Measurements from ENCODE around the gene DKK3.
"Not testable (repeated sequence)": the region's sequence is repeated elsewhere in the genome, so short reads cannot be mapped to it uniquely, and the experiment has no call there.

DKK3 gene

DNA sequence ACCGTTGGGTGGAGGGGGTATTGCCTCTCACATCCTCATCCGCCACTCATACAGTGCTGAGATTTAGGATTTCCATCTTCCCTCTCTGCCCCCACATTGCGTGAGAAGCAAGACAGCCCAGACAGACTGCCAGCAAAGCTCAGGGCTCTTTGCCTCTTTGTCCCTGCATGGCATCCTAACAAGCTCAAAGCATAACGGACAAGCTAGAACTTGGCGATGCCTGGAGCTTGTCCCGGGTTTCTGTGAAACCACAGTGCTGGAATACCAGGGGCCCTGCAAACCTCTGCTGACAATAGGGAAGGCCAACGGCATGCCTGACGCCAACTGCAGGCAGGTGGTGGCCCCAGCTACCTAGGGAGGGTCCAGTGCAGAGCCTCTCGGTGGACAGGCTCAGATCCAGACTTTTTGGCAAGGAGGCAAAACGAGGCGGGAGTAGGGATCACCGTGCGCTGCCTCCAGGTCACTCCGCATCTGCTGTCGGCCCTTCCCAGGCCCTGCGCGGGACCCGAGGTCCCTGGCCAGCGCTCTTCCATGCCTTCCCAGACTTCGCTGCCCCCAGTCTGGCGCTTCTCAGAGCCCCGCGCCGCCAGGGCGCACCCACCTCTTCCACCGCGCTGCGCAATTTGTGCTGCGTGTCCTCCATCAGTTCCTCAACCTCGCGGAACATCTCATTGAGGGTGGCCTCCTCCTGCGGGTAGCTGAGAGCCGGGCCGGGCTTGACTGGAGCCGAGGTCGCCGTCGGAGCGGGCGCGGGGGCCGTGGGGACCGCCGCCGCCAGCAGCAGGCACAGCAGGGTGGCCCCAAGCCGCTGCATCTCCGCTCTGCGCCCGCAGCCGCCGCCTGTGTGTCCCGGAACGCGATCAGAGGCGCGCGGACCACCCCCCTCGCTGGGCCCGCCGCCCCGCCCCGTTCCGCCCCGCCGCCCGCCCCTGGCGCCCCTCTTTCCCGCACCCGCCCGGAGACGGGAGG is at the start of gene DKK3:
TSS of gene DKK3 (minus strand) at position 858 of the 969 bp plus-strand sequence. CDS start at position 814, 44 bp downstream.
- DNase-seq: no peak

DNA sequence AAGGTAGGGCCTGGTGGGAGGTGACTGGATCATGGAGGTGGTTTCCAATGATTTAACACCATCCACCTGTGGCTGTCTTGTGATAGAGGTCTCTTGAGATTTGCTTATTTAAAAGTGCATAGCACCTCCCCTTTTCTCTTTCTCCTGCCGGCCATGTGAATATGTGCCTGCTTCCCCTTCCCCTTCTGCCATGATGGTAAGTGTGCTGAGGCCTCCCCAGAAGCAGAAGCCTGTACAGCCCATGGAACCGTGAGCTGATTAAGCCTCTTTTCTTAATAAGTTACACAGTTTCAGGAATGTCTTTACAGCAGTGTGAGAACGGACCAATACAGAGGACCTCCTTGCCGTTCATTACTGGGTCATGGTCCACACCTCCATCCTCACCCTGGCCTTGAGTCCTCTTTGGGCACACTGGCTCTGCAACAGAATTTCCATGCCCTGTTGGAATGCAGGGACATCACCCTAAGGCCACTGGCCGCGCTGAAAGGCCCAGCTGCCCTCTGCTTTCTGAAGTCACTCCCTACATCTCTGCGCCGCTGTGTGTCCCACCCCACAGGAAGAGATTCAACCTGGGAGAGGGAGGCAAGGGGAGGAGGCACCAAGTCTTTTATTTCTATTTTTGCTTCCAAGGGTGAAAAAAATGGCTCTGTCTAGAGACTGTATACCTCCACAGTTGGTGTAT is 49.0 kb upstream of the DKK3 start:
- no peak for DNase-seq

GRCh38 chr11:12056119-12056518 is 47.7 kb upstream of the DKK3 start:
- no peak for DNase-seq

- DNase-seq: no peak
These were observed 45.4 kb upstream of the DKK3 start for GRCh38 chr11:12053606-12054361.

DNA sequence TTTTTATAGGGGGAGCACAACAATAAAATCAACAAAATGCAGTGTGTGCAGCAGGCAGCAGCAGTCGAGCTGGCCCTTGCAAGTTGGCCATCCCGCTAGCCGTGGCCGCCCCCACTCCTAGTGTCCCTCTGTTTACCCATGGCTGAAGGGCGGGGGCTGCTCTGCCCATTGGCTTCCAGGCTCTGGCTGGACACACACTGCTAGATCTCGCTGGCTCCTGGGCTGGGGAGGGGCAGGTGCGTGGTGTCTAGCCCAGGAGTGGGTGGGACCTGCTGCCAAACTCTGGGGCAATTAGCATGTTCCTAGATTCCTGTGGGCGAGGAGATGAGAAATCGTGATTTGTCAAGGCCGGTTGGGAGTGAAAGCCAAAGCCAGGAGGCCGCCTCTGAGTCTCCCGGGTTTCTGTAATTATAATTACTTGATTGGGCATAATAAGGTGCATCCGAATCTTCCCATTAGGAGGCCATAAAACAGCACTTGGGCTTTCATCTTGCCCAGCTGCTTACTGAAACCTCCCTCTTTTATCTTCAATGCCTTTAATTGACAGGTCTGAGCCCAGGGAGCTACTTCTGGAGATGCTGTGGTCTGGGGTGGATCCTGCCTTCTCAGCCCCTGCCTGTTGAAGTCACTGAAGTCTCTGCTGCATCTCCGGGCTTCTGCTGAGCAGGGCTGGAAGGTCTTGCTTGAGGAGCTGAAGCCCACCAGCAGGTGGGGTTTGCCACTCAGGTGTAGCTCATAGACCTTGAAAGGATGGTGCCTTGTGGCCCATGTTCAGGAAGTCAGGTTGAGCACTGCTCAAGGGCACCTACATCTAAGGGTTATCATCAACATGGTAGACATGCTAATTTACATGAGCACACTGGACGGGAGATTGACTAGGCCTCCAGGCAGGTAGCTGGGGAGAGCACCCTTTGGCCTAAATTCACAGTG is 44.5 kb upstream of the DKK3 start:
- DNase-seq: no peak

GRCh38 chr11:12051287-12051662 is 42.8 kb upstream of the DKK3 start:
- no peak for DNase-seq

GRCh38 chr11:12050470-12051286 is 42.3 kb upstream of the DKK3 start:
- no peak for DNase-seq

- no peak for DNase-seq
These were observed 40.7 kb upstream of the DKK3 start for GRCh38 chr11:12048936-12049790.

DNA sequence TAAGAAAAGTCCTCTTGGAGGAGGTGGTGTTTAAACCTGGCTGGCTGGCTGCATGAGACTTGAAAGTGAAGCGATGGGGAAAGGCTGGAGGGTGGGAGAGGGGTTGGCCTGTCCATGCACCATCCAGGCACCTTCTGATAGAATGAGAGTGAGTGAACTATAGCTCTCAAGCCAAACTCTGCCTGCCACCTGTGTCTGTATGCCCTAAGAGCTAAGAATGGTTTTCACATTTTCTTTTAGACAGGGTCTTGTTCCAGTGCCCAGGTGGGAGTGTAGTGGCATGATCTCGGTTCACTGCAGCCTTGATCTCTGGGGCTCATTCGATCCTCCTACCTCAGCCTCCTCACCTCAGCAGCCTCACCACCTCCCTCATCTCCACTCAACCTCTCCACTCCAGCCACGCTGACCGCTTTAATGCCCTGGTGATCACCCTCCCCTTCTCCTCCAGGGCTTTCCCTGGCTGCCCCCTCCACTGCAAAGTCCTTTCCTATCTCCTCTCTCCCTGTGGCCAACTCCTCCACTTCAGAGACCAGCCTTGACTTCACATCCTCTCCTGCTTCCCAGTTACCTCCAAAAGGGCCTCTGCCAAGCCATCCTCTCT is 38.3 kb upstream of the DKK3 start:
- no peak for DNase-seq

- no peak for DNase-seq
These were observed 37.6 kb upstream of the DKK3 start for GRCh38 chr11:12045914-12046635.

GRCh38 chr11:12044799-12045198 is 36.4 kb upstream of the DKK3 start:
- DNase-seq: no peak

DNA sequence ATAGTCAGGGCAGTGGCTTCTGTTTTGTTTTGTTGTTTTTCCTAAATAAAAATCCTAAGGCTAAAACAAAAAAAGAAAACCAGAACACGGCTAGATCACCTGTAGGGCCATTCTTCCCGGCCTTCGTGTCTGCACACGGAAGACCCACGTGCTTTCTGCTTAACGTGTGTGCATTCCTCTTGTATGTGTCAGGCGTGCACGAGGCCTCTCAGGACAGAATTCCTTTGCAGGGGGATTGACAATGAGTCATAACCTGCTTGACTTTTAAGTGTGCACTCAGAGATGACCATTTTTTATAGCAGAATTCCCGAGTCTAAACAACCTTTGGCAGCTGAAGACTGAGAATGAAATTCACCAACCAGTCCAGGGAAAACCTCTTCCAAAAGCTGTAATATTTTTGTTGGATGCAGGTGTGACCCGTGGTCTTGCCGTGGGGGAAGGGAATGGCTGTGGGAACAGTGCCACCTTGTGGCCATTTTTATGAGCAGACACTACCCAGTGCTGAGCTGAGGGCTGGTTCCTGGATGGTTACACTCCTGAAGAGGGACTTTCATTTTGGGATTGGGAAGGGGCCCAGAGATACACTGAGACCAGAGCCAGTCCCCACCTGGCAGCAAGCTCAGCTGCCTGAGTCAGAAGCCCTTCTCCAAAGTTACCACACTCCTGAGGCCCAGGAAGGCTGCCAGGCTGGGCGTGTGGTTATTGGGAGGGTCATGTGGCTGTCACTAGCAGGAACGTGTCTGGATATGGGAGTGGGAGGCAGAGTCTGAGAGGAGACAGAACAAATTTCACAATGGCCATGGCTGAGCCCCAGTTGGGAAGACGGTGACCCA is 35.7 kb upstream of the DKK3 start:
- DNase-seq: peak; percentile 44 to 52

- no peak for DNase-seq
These were observed 34.8 kb upstream of the DKK3 start for GRCh38 chr11:12043221-12043620.

DNA sequence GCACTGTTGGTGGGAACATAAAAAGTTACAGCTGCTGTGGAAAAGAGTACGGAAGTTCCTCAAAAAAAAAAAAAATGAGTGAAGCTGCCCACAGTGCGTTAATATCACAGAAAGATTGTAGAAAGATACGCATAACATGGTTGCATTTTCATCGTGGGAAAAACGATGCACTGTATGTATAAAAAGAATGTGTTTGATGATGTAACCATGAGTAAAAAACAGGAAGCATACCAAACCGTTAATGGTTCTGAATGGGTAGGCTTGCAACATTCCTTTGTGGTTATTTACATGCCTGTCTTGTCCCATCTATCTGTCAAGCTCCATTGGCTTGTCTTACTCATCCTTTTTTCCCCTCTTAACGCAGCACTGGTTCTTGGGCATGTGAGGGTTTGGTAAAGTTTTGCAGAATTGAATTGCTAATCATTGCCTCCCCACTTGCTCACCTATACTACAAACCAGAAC is 33.8 kb upstream of the DKK3 start:
- DNase-seq: no peak

GRCh38 chr11:12040719-12041118 is 32.3 kb upstream of the DKK3 start:
- not testable (repeated sequence) for DNase-seq

GRCh38 chr11:12032968-12033367 is 24.5 kb upstream of the DKK3 start:
- no peak for DNase-seq

DNA sequence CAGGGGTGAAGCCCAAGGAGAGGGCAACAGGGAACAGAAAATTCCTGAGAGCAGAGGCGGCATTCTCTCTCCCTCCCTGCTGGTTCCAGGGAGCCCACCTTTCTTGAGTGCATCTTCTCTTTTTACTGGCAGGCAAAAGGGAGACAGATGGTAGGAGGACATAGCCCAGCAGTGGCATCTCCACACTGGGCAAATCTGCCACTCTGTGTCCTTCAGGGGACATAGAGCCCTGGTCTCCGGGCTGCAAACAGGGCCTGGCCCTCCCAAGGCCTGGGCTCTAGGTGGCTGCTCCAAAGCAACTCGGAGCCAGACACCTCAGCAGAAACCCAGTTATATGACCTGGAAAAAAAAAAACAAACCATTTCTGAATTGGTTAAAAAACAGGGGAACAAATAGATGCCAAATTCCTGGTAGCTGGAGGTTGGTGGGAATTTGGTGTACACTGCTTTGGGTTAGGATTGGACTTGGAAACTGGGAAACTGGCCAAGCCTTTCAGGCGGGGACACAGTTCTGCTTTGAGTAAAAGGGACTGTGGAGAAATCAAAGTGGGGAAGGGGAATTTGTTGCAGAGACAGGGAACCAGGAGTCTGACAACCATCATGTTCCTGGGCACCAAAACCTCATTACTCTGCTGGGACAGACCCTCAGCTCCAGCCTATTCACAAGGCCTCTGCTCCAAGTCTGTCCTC is 23.6 kb upstream of the DKK3 start:
- DNase-seq: no peak

All from activated CD4-positive, alpha-beta T cell treated with anti-CD3 and anti-CD28 coated beads for 4 hours (primary cell).